Right renal cortex interstitium (tissue), 3 donors: ENCODE measurements around the gene ZDBF2. TPM values are rescaled to one million over a fixed set of nuclear protein-coding genes. Genes with fewer than 3 reads are reported as not detected.
"Not testable (repeated sequence)": the region's sequence is repeated elsewhere in the genome, so short reads cannot be mapped to it uniquely, and the experiment has no call there.

Experiments
- DNase-seq, 3 donors: peaks; one replicate each; pipeline ENCODE4 v3.0.0-alpha.2; 2013; ENCODE audit warnings: low read depth in 3 of 3, low spot score in 2 of 3
- polyA plus RNA-seq, 3 donors: library from polyadenylated mRNA; unstranded; fragments of 120-200 nt; gene quantifications; one replicate each; pipeline ENCODE4 v1.2.1, GENCODE V29; 2013; ENCODE audit not compliant: insufficient read length in 3 of 3

Gene ZDBF2
- polyA plus RNA-seq, 3 donors = 10.5 to 12.3 (median 10.5) TPM

- not testable (repeated sequence) for DNase-seq
Observed at GRCh38 chr2:206258615-206259014, 15.8 kb upstream of the ZDBF2 start.

- DNase-seq = no peak
Observed at GRCh38 chr2:206259376-206260187, 14.9 kb upstream of the ZDBF2 start.

GRCh38 chr2:206260188-206261012 is 14.1 kb upstream of the ZDBF2 start:
- no peak for DNase-seq

- DNase-seq = no peak
Observed at GRCh38 chr2:206263959-206264603, 10.4 kb upstream of the ZDBF2 start.

- no peak for DNase-seq
Observed at GRCh38 chr2:206266130-206267125, 8.0 kb upstream of the ZDBF2 start.

GRCh38 chr2:206267567-206267966 is 6.9 kb upstream of the ZDBF2 start:
- DNase-seq = no peak

GRCh38 chr2:206271065-206271464 is 3.4 kb upstream of the ZDBF2 start:
- no peak for DNase-seq

GRCh38 chr2:206273905-206274304 is 558 bp upstream of the ZDBF2 start:
- DNase-seq = no peak

- no peak for DNase-seq
Observed at GRCh38 chr2:206275312-206276055, 1.0 kb downstream of the ZDBF2 start.

- DNase-seq = no peak
Observed at GRCh38 chr2:206276169-206276942, 1.9 kb downstream of the ZDBF2 start.

GRCh38 chr2:206277503-206277902 is 3.0 kb downstream of the ZDBF2 start:
- no peak for DNase-seq

- DNase-seq = no peak
Observed at GRCh38 chr2:206282746-206283145, 8.3 kb downstream of the ZDBF2 start.

GRCh38 chr2:206287197-206287596 is 12.7 kb downstream of the ZDBF2 start:
- no peak for DNase-seq

- DNase-seq = no peak
Observed at GRCh38 chr2:206289391-206289790, 14.9 kb downstream of the ZDBF2 start.

GRCh38 chr2:206296128-206296527 is 21.7 kb downstream of the ZDBF2 start:
- DNase-seq = no peak

- DNase-seq = not testable (repeated sequence)
Observed at GRCh38 chr2:206299608-206300007, 25.1 kb downstream of the ZDBF2 start.

GRCh38 chr2:206305523-206306245 is 31.2 kb downstream of the ZDBF2 start:
- no peak for DNase-seq

GRCh38 chr2:206311026-206311425 is 36.6 kb downstream of the ZDBF2 start:
- no peak for DNase-seq
